ENCODE results near the gene ARNT2.

The ARNT2 gene

DNA sequence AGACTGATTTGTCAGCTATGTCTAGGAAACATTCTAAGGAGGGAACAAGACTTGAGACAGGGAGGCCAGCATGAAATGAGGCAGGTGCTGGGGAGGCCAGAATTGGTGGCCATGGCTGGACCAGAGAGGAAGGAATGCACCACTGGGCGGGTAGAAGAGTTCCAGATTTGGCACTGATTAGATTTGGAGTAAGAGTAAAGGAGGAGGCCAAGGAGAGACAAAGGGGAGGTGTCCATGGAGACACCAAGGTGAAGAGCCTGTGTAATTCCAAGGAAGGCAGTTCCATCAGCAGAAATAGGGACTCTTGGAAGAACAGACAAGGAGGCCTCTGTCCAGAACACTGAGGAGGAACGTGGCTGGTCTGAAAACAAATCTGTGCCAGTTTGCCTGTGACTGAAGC is 1.8 kb downstream of the ARNT2 start:
- no peak overlapping the region for H3K4me3 ChIP-seq (ENCODE audit: low read depth, low read length)

DNA sequence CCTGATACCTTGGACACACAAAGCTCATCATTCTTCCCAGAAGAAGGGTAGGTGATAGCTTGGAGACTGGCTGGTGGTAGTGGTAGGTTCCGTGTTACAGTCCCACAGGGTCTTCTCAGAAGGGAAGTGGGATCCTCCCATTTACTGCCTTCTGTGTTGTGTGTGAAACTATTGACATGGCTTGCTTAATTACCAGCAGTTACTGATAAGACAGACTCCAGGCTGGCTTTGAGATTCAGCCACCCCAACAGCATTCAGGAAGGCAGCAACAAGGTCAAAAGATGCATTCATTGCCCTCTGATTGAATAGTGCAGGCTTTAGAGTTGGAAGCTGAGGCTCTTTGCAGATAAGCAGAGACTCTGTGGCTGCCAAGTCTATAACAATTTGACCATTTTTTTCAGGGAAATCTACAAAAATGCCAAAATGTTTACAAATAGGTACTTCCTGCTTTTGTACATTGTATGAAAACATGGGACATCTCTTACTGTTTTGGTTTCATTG is 7.7 kb downstream of the ARNT2 start:
- H3K4me3 ChIP-seq (ENCODE audit: low read depth, low read length), result no peak overlapping the region

DNA sequence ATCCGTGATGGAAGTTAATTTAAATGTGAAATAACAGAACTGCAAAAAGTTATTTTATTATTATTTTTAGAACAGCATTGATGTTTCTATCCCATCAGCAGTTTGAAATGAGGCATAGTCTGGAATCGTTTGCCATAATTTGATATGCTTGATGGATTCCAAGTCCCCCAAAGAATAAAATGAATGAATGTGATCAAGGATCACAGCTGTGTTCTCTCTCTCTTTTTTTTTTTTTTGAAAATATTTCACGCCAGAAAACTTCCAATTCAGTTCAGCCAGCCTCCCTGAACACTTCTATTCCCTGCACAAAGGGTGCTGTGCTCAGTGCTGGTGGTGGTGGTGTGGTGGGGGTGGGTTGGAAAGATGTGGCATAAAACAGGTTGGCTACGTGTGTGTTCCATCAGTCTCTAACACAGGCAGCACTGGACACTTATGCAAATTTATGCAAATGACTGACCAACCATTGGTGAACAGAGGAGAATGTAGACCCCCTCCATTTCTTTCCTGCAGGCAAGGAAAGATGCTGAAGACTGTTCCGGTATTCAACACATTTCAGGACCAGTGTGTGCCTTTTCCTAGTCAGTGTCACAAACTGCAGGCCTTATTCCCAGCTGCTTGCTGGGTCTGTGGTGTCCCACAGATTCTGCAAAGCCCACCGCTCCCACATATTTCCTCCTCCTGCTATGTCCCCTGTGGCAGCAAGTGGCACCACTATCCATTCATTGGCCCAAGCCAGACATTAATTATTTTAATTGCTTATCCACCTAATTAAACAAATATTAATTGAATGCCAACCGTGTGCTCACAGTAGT is 10.6 kb downstream of the ARNT2 start:
- H3K4me3 ChIP-seq (ENCODE audit: low read depth, low read length), result no peak overlapping the region

DNA sequence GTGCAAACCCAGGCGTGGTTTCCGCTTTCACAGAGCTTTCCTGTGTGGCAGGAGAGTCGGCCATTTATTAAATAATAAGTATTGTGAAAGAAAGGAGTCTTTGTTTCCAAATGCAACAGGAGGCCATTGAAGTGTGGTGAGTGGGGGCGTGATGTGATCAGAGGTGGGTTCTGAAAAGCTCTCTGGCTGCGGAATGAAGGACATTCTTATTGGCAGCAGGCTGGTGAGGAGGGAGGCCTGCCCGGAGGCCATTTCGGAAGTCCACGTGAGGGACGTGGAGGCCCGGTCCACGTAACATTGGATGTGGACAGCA is 11.1 kb downstream of the ARNT2 start:
- no peak overlapping the region for H3K4me3 ChIP-seq (ENCODE audit: low read depth, low read length)

DNA sequence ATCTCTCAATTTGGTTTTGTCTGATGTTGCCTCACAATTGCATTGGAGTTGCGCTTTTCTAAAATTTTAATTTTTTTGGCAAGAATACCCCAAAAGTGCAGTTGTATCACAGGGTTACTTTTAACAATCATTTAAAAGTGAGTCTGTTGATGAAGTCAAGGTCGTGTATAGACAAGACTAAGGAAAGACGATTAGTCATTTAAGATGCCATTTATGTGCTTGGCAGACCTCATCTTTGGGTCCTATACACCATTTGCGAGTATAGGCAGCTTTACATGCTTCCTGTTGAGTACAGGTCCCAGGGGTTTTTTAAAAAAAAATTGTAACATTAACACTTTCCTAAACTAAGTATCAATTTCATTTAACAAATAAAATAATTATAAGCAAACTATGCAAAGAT is 12.5 kb downstream of the ARNT2 start:
- H3K4me3 ChIP-seq (ENCODE audit: low read depth, low read length), result no peak overlapping the region

DNA sequence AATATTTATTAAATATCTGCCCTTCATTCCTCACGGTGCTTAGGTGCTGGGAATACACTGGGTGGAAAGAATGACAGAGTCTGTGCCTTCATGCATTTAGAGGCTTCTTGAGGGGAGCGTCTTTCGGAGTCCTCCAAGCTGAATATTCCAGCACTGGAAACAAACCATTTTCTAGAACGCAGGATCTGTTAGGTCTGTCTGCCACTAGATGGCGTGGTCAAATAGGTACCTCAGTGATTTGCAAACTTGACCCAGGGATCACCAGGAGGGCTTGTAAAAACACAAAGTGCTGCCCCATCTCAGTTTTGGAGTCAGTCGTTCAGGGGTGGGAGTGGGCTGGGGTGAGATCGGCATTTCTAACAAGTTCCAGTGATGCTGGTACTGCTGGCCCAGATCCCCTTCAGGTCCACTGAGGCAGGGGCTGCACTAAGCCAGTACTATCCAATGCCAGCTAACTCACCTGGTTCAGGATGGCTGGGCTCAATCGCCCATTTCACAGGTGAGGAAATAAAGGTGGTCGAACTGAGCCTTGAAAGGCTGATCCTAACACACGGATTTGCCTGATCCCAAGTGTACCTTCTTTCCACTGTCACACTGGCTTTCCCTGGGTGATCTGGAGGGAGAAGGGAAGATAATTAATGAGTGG is 14.8 kb downstream of the ARNT2 start:
- no peak overlapping the region for H3K4me3 ChIP-seq (ENCODE audit: low read depth, low read length)

DNA sequence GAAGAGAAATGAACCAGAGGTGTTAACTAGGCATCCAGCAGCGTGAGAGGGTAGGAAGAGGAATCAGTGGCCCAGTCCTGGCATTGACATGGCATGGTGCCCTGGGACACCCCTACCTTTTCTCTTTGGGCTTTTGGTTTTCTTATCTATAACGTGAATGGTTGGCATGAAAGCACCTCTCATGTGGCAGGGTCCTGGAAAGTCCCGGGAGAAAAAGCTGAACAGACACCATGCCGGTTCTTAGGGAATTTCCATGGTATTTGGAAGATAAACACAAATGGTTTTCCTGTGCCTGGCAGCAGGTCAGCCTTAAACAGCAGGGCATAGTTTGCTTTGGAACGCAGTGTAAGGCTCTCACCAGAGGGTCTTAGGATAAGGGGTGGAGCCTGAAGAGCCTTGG is 15.4 kb downstream of the ARNT2 start:
- H3K4me3 ChIP-seq (ENCODE audit: low read depth, low read length), result no peak overlapping the region

DNA sequence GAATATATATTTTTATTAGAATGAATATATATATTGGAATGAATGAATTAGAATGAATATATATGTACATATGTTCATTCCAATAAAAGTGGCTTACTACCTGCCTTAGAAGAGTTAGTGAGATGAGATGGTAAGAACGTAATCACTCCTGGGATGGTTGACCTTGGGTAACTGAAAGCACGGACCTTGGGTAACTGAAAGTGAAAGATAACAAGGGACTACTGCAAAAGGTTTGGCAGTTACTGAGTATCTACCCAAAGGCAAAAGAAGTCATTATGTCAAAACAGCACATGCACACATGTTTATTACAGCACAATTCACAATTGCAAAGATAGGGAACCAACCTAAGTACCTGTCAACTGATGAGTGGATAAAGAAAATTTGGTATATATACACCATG is 16.5 kb downstream of the ARNT2 start:
- no peak overlapping the region for H3K4me3 ChIP-seq (ENCODE audit: low read depth, low read length)

DNA sequence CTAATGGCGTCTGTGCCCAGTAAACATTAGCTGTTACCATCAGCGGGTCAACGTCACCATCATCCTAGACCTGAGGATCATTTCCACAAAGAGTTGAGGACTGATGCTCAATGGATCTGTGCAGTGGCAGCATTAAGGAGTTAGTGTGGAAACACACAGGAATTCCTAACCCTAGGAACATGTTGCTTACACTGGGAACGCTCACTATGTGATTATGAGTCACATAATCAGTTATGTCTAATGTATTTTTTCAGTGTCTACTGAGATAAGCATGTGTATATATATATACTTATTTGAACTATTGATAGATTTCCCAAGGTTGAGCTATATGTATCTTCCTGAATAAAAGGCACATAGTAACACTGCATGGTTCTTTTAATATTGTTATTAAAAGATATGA is 19.0 kb downstream of the ARNT2 start:
- H3K4me3 ChIP-seq (ENCODE audit: low read depth, low read length), result no peak overlapping the region

DNA sequence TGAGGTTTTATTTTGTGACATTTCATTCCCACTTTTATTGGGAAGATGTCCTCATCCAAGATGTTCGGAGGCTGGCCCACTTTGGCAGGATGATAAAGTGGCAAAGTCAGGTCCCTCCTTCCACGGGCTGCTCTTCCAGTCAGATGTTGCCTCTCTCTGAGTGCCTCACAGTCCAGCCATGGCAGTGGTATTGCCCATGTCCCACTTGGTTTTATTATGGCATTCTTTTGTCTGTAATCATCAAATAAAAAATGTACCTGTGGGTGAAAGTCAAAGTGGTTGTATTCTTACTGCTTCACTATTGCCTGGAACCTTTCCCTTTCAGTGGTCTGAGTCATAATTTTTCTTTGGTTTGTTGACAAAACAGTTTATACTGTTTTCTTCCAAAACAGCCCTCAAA is 20.2 kb downstream of the ARNT2 start:
- H3K4me3 ChIP-seq (ENCODE audit: low read depth, low read length), result no peak overlapping the region

DNA sequence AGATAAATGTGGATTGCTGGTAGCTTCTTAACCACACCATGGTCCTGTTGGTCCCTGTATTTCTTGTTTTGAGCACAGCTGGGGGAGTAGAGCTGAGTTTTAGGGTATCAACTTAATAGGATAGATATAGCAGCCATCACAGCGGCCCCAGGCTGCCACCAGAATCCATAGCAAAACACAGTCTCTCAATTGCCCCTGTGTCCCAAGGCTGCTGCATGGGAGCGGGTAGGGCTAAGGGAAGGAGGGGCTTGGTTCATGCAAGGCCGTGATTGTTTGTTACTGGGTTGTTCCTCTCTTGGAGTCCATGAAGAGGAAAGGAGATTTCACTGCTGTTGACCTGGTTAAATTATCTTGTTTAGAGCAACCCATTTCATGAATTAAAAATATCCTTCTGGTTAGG is 22.1 kb downstream of the ARNT2 start:
- no peak overlapping the region for H3K4me3 ChIP-seq (ENCODE audit: low read depth, low read length)

DNA sequence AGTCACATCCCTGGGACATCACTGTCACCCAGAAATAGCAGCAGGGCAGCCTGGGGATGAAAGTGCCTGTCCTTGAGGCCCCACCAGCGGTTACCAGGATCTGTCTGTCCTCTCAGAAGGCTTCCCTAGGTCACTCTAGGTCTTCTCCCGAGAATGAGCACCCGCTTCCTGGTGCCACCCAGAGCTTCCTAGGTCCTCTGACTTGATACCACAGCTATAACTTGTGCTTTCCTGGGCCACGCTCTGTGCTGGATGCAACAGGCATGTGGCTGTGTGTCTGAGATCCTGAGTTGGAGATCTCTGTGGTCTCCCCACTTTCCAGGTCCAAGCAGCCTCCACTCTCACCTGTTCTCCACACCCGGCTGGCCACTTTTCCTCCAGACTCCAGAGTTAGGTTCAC is 25.8 kb downstream of the ARNT2 start:
- no peak overlapping the region for H3K4me3 ChIP-seq (ENCODE audit: low read depth, low read length)

DNA sequence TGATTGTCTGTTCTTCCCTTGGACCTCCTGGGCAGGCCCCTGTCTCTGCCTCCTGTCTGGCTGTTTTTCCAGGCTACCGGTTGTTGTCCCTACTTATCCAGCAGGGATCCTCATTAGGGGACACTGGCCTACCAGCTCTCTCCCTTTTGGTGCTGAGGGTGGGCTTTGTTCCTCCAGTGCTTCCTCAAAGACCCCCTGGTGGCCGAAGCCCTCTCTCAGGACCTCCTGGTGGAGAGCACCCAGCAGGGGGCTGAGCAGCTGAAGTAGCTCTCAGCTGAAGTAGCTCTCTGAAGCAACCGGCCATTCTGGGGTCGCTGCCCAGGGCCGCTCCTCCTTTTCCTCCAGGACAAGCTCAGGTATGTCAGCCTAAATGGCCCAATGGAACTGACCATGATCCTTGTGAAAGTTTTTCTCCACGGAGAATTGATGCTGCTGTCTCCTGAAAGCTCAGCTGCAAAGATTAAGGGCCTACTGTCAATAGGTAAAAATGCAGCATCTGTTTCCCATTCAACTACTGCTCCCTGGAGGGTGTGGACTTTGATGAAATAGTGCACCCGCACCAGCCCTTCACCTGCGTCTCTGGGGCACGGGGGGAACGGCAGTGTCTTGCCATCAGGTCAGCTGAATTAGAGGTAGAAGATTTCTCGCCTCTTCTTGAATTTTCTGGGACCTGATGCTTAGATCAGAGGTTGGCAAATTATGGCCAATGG is 27.6 kb downstream of the ARNT2 start:
- H3K4me3 ChIP-seq (ENCODE audit: low read depth, low read length), result no peak overlapping the region

DNA sequence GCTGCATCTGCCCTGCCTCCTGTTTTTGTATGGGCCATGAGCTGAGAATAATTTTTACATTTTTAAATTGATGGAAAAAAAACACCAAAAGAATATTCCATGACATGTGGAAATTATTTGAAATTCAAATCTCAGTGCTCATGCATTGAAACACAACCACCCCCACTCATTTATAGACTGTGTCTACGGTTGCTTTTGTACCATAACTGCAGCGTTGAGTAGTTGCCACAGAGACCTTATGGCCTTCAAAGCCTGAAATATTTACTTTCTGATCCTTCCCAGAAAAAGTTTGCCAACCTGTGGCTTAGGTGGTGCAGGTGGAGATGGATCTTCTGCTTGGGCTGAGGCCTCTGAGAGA is 28.1 kb downstream of the ARNT2 start:
- no peak overlapping the region for H3K4me3 ChIP-seq (ENCODE audit: low read depth, low read length)

DNA sequence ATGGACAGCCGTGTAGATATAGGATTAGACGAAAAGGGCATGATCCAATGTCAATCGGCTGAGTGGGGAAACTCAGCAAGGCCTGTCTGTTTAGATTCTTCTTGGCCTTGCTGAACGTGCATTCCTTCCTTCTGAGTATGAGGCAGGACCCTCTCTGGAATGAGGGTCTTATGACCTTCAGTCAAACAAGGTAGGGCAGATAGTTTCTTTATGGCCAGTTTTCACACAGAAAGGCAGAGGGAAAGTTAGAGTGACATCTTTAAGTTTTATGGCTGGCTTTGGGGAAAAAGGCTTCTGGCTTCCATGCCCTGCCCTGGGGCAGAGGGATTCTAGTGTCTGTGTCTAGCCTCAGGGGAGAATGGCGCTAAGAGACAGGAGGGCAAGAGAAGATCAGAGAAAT is 29.7 kb downstream of the ARNT2 start:
- H3K4me3 ChIP-seq (ENCODE audit: low read depth, low read length), result no peak overlapping the region

DNA sequence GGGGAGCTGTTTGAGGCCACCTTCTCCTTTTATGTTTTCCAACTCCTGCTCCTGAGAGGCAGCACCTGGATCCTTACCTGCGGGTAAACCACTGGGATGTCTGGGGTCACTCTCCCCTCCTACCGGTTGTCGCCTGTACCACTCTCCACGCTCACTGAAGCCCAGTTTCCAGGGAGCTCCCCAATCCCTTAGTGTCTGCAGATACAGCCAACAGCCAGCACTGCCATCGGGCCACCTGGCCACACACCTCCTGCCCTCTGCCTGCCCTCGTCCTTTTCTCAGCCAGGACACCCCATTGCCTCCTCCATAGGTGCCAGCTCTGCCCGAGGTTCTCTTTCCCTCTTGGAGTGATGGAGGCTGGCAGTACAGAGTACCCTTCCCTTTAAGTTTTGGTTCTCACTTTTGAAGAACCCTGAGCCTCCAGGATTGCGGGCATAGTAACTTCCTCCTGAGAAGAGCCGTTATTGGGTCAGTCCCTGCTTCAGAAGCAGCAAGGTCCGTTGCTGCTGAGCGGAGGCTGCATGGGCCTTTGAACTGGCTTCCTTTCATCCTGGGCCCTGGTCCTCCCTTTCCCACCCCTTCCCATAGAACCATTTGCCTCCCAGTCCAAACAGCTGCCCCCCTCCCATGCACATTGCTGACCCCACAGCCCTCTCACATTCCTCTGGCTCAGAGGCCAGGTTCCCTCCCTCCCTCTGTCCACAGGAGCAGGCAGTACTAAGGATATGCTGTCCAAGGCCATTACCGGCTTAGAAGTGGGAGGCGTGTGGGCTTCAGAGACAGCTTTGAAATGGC is 30.9 kb downstream of the ARNT2 start:
- H3K4me3 ChIP-seq (ENCODE audit: low read depth, low read length), result no peak overlapping the region

DNA sequence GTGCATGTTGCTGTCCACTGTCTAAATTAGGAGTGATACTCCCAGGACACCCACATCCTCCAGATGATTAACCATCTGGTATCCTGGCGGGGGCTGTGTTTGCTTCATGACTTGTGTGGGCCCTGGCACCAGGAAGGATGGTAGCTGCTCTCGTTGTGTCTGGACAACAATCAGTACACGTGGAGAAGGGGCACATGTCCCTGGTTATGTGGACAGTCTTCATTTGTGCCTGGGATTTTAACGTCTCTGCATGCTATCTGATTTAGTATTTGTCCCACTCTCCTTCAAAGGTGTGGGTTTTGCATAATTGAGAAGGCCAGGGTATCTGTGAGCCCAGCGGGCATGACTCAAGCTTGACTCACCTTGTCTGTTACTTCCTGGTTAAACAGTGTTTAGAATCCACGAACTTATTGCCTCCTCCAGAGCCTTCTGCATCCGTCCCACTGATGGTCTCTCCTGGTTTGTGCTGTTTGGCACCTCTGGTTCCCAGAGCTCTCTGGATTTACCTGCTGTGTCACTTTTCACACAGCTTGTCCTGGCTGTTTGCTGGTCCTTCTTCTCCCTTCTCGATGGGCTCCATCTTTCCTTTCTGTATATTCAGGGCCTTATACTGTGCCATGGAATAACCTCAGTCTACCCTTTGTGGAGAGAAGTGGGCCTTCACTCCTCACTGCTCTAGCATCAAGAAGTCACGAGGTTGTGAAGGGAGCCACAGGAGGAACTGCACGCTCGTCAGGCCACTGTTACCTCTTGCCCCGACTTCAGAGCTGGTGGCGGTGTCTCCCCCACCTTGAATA is 32.5 kb downstream of the ARNT2 start:
- no peak overlapping the region for H3K4me3 ChIP-seq (ENCODE audit: low read depth, low read length)

DNA sequence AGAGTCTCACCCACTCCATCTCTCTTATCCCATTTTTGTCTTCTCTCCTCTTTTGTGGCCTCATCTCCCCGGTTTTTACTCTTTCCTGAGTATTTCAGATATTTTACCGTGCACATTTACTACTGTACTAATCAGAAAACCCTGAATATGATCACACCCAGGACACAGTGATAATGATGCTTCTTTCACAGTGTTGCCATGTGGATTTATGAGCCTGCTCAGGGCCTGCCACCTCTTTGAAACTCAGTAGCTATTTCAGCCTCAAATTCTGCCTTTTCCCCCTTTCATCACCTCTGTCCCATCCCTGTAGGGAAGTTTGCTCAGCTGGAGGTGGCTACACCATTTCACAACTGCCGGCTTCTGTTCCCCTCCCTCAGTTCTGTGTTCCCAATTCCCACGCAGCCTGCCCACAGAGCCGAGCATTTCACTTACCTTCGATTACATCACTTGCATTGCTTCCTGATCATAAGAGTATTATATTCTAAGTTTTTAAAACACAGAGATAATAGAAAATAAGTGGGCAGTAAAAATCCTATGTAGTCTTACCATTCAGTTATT is 33.2 kb downstream of the ARNT2 start:
- H3K4me3 ChIP-seq (ENCODE audit: low read depth, low read length), result no peak overlapping the region

DNA sequence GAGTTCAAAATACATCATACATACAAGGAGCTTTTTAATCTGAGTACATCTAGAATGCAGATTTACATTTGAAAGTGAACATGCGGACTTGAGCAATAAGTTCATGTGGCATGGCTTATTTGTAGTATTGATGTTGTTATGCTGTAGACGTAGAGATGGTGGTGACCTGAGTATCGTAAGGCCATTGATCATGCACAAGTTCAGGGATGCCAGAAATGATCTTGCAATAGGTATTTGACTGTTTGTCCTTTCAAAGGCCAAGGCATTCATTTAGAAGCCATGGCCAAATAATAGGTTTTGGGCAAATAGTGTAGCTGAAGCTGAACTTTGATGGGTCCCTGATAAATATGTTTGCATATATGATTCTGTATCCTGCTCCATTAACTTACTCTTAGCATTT is 35.0 kb downstream of the ARNT2 start:
- no peak overlapping the region for H3K4me3 ChIP-seq (ENCODE audit: low read depth, low read length)

DNA sequence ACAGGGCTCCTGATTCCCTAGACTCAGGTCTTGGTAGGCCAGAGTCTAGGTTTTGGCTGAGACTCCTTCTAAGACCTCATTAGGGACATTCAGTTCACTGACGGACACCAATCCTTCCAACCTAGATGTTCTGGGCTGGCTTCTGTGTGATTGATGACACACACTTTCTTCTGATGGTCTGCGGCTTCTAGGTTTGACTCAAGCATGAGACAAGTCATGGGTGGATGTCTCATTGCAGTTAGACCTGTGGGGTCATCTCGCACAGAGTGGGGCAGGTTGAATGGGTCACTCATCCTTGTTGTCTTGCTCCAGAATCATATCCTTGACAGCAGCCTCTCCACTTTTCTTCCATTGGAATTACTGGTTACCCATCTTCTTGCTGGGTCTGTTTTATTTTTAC is 35.8 kb downstream of the ARNT2 start:
- H3K4me3 ChIP-seq (ENCODE audit: low read depth, low read length), result no peak overlapping the region
